ENCODE data around the gene MARCHF2.

The MARCHF2 gene

GRCh38 chr19:8481616-8482015, 68.5 kb downstream of the MARCHF2 start:
- DNase-seq: no peak

DNA sequence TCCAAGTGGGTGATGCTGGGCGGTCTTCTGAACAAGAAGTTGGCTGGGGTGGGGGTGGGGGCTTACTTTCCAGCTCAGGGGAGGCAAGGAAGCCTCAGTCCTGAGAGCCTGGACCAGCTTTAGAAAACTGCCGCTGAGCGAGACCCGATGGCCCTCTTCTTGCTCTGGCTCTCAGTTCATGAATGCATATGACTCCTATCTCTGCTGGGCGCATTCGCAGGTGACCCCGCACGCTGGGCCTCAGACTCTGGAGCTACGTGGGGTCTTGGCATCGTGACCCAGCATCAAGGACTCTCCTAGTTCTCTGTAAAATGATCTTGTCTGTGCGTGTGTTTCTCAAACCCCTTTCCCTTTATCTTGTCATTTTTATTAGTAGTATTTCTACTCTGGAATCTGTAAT, 69.6 kb downstream of the MARCHF2 start:
- DNase-seq: no peak

GRCh38 chr19:8483165-8483564, 70.1 kb downstream of the MARCHF2 start:
- no peak for DNase-seq

DNA sequence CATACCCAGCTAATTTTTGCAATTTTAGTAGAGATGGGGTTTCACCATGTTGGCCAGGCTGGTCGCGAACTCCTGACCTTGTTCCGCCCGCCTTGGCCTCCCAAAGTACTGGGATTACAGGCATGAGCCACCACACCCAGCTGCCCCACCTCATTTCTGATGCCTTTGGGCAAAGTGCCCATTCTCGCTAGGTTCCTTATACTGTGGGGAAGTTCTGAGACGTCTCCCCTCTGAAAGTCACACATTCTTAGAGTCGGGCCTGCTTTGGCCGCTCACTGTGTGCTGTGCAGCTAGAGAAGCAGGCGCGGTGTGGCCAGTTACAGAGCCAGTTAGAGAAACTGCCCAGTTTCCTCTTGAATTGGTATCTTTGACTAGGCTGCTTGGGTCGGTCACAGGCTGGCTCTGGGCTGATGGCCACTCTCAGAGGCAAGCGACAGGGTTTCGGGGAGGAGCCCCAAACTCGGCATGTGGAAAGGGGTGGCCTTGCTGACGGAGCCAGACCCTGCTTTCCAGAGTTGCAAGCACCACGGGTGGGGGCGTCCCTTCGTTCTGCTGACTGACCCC, 71.3 kb downstream of the MARCHF2 start:
- no peak for DNase-seq

- no peak for DNase-seq
These were observed 72.7 kb downstream of the MARCHF2 start for GRCh38 chr19:8485561-8486371.

- no peak for DNase-seq
These were observed 73.6 kb downstream of the MARCHF2 start for GRCh38 chr19:8486661-8487136.

DNA sequence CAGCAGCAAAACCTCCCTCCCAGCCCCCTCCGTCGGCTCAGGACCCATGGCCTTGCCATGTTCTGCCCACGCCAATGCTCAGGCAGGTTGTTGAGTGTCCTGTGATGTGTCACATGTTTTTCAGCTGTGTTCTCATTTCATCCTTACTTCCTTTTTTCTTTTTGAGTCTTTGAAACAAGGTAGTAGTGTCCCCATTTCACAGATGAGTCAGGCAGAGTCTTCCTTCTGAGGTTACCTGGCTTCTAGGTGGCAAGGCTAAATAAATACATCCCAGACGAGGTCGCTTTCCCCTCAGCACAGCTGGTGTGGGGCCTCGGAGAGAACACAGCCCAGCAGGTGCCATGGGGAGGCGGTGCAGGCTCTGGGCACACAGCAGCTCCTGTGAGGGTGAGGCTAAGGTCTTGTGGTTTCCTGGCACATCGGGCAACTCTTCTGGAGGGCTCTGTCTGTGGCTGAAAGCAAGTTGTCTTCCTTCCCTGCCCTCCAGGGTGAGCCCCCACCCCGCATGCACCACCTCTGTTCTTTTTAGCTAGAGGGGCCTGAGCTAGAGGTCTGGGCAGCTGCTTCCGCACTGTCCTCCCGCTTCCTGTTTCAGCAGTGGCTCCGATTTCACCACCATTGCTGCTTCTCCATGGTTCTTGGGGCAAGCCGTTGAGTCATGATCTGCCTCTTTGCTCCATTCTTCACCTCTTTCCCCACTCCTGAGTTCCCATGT, 74.2 kb downstream of the MARCHF2 start:
- no peak for DNase-seq

- no peak for DNase-seq
These were observed 75.3 kb downstream of the MARCHF2 start for GRCh38 chr19:8488365-8488764.
